Right ventricle myocardium inferior (tissue), 1 donor: ENCODE measurements around the gene DMBT1. TPM values are rescaled to one million over a fixed set of nuclear protein-coding genes. Genes with fewer than 3 reads are reported as not detected.

Source experiments
- ATAC-seq: fragments of 200-7000 bp; cut with Tn5 transposase; one replicate; pipeline ENCODE4 v1.9.1; 2020; ENCODE audit warnings: mild to moderate bottlenecking, moderate library complexity
- DNase-seq: peaks from one replicate; pipeline ENCODE4 v3.0.0; 2021; ENCODE audit errors: missing footprints
- intact Hi-C: fragments of 100-400 bp; cut with DNase I; formaldehyde crosslinking; loops from one replicate; pipeline ENCODE4 v1.11.0; 2022
- total RNA-seq: library from RNA; stranded (reverse); fragmentation: NEBNext Ultra II Directional; extraction: Animal tissue kit (Norgen Biotek cat#: 25700); gene quantifications from one replicate; pipeline ENCODE4 v1.2.1, GENCODE V29; 2021
- donor health status: DM: no; HTN: yes; CAD: no; lungs with severe emphysema.

Gene DMBT1
- total RNA-seq, 1 donor from 2014 or later: not detected

DNA sequence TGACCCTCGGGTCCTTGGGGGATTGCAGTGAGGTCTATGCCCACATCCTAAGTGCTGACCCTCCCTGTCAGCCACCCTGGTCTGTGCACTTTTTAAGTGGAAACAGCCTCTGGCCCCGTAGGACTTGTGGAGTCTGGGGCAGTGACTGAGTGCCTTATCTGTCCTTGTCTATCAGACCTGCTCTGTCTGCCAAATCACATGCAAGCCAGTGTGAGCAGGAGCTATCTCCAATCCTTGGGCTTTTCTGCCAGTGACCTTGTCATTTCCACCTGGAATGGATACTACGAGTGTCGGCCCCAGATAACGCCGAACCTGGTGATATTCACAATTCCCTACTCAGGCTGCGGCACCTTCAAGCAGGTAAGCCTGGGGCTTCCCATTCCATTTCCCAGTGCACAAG lies 76.4 kb downstream of the DMBT1 start:
- ATAC-seq (peak; percentile 47), DNase-seq (no peak)
- intact Hi-C loops: no loop called here

DNA sequence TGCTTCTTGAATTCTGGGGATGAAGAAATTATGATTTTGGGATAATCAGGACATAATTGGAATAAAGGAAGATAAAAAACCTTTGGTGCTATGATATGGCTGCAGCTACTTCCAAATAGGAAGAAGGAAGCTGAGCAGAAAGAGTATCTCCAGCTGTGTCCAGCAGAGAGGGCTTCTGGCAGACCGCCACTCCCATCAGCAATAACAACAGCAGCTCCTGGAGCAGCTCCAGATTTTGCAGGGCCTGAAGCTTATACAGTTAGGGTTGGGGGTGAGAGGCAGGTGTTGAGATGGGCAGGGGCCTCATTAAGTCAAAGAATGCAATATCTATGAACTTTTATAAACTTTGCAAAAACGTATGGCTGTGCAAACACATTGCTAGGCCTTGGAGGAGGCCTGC lies 76.8 kb downstream of the DMBT1 start:
- ATAC-seq: peak; percentile 37
- peak; percentile 82 for DNase-seq
- intact Hi-C loops: no loop called here

DNA sequence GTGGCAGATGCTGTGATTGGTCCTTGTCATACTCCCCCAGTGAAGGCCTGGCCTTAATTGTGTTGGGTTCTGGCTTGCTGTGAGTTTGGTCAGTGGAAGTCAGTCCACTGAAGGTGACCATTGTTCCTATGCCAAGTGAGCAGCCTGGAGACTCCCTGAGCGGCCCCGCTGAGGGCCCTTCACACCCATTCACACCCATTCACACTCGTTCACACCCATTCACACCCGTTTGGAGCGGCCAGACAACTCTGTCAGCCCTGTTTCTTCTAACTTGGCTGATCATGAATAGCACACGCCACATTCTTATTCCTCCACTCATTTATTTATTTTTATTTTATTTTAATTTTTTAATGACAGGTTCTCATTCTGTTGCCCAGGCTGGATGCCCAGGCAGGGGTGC lies 77.6 kb downstream of the DMBT1 start:
- ATAC-seq: no peak
- no peak for DNase-seq
- intact Hi-C loops: no loop called here

DNA sequence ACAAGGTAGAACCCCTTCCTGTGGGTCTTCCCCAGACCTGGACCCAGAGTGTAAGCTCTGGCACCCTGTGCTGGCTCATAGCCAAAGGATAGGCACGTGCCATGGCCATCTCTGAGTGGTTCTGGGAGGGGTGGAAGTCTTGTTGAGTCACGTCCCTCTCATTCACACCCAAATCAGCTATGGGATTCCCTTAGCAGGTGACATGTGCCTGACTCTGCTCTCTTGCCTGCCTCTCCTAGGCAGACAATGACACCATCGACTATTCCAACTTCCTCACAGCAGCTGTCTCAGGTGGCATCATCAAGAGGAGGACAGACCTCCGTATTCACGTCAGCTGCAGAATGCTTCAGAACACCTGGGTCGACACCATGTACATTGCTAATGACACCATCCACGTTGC lies 79.2 kb downstream of the DMBT1 start:
- intact Hi-C loops: no loop called here
- DNase-seq (no peak), ATAC-seq (no peak)

DNA sequence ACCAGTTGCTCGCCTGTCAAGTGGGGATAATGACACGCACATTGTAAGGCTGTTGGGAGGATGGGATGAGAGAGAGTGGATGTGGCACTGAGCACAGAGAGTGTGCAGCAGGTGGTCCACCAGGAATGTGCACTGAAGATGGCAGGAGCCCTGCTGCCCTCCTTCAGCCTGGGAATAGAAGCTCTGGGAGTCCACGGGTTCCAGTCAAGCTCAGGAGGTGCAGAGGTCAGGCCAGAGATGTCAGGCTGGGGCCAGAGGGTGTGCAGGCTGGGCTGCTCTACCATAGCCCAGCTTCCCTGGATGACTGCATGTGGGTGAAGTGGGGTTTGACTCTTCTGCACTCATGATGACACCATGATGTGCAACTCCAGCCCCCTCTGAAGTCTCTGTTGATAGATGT lies 80.4 kb downstream of the DMBT1 start:
- intact Hi-C loops: no loop called here
- DNase-seq: no peak
- ATAC-seq: no peak

DNA sequence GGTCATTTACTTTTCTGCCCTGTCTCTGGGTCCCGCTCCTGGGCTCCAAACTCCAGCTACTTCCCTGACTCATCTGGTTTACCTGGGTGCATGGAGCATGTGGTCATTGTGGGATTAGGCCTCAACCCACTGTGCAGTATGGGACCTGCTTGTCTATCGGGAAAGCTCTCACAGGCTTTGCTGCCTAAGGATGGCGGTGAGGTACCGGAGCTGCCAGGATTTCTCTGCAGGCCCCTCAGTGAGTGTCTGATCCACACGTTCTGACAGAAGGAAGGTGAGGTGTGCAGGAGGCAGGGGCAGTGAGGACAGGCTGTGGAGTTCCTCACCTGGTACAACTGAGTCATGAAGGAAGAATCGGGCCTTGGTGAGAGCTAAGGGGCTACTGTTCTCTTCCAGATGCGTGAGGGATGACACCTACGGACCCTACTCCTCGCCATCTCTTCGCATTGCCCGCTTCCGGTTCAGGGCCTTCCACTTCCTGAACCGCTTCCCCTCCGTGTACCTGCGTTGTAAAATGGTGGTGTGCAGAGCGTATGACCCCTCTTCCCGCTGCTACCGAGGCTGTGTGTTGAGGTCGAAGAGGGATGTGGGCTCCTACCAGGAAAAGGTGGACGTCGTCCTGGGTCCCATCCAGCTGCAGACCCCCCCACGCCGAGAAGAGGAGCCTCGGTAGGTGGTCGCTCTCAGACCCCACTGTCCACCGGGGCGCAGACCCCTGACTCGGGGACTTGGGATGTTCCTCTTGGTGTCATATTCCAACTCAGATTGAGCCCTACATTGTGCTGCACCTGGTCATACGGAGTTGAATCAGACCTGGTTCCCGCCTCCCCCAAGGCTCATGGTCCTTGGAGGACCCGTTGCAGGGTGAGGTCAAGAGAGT lies 82.4 kb downstream of the DMBT1 start:
- DNase-seq (no peak), ATAC-seq (no peak)
- intact Hi-C loops: no loop called here

- intact Hi-C loops: no loop called here
- DNase-seq (no peak), ATAC-seq (no peak)
Observed at GRCh38 chr10:122643931-122644534, 83.5 kb downstream of the DMBT1 start.

DNA sequence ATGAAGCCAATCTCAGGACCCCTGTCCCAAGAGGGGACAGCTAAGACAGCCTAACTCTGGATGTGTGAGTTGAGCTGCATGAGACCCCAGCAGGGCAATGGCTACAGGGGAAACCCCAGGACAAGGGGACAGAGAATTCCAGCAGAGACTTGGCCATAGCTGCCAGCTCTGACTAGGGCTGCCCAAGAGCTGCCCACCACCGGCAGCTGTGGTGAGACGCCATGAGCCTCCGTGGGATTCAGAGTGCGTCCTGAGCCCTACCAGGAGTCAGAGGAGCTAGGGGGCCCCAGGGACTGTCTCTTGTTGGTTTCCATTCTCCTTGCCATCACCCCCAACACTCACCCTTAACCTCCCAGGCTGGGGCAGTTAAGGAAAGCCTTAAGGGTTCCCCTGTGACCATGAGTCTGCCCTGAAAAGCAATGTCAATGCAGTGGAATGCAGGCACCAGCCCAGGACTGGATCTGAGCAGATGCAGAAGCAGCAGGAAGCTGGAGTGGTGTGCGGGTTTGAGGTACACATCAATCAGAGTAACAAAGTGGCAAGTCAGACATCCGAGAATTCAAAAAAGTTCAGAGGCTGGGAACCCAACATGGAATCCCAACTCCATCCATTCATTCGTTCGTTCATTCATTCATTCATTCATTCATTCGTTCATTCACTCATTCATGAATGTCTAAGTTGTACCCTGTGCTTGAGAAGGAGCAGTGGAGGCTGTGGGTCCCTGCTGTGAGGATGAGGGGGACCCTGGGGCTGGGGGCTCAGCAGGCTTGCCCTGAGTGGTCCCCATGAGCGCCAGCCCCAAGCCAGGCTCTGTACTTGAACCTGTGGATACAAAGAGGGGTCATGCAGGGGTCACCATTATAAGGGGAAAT lies 86.2 kb downstream of the DMBT1 start:
- DNase-seq: no peak
- no peak for ATAC-seq
- intact Hi-C loops: loop anchor here (5.0 kb wide), 1 partner anchor 41 kb away; no protein-coding TSS in a partner anchor

GRCh38 chr10:122647383-122647968 lies 86.9 kb downstream of the DMBT1 start:
- DNase-seq: no peak
- intact Hi-C loops: loop anchor here (5.0 kb wide), 1 partner anchor 40 kb away; no protein-coding TSS in a partner anchor
- ATAC-seq: no peak

DNA sequence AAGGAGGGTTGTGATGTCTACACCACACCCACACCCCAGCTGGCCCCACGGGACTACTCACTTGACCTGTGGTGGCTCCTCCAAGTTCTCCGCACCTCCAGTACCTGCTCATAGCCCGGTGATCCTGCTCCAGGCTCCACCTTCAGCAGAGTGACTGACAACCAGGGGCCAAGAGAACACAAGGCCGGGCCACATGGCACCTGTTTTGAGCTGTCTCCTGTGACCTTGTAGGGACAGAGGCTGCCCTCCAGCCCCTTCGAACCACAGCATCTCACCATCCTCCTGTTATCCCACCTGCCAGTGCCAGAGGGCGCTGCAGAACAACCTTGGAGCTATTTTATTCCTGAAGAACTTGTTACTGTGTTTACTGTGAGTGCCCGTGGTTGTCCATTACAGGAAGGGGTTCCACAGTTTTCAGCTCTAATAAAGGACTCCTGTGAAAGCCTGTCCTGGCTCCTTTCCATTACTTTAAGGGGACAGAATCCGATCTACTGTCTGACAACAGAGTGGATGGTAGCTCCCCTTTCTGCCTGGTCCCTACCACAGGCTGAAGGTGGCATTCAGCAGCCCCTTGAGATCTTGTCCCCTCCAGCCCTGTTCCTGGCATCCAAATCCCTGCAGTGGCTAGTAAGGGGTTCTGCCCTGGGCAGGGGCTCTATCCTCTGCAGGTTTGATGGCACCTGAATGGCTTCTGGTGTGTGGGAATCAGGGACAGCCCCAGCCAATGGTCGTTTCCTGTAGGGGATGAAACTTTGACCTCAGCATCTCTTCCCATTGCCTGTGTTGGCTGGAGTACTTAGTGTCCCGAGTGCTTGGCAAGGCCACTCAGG lies 88.3 kb downstream of the DMBT1 start:
- intact Hi-C loops: loop anchor here (1.0 to 5.0 kb wide), 2 partner anchors 38 to 55 kb away; no protein-coding TSS in a partner anchor
- ATAC-seq (peak; percentile 71), DNase-seq (no peak)

DNA sequence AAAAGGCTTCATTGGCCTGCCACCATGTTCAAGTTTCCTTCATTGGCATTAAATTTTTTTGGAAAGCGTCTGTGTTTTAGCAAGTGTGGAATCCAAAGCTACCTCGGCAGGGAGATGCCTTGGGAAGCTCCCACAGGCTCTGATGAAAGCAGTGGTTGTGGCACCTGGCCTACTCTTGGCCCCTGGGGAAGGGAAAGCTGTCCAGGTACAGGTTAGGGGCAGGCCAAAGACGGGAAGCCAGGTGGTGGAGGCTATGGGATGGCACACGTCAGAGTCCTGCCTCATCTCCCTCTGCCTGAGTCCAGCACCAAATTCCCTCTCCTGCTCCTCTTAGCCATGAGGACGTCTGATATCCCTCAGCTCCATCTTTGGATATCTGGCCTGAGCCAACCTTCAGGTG lies 89.3 kb downstream of the DMBT1 start:
- ATAC-seq: no peak
- DNase-seq: no peak
- intact Hi-C loops: loop anchor here (5.0 kb wide), 1 partner anchor 37 kb away; no protein-coding TSS in a partner anchor

- DNase-seq (no peak), ATAC-seq (no peak)
- intact Hi-C loops: no loop called here
Observed at GRCh38 chr10:122650331-122650730, 89.8 kb downstream of the DMBT1 start.

- no peak for ATAC-seq
- intact Hi-C loops: no loop called here
Observed at GRCh38 chr10:122655524-122656307, 95.2 kb downstream of the DMBT1 start.

GRCh38 chr10:122656308-122656705 lies 95.8 kb downstream of the DMBT1 start:
- intact Hi-C loops: no loop called here
- ATAC-seq (no peak), DNase-seq (no peak)

More at GRCh38 chr10:122655524-122656307, 95.2 kb downstream of the DMBT1 start:
- DNase-seq: no peak

- ATAC-seq (no peak), DNase-seq (no peak)
- intact Hi-C loops: no loop called here
Observed at GRCh38 chr10:122656741-122657140, 96.2 kb downstream of the DMBT1 start.

DNA sequence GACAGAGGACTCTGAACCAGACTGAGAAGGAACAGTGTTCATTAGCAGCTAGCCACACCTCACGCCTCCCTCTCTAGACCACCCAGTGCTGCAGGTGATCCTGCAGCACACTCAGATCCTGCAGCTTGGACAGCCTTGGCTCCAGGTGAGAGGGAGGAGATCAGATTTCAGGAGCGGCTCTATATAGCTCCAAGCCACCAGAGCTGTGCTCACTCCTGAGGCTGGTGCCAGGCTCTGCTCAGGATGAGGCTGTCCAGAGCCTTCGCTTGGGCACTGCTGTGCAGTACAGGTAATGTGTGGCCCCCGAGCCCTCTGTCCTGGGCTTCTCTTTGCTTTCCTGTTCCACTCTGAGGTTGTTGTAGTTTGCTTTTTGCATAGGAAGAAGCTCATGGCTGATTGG lies 96.7 kb downstream of the DMBT1 start:
- DNase-seq: no peak
- intact Hi-C loops: no loop called here
- no peak for ATAC-seq

DNA sequence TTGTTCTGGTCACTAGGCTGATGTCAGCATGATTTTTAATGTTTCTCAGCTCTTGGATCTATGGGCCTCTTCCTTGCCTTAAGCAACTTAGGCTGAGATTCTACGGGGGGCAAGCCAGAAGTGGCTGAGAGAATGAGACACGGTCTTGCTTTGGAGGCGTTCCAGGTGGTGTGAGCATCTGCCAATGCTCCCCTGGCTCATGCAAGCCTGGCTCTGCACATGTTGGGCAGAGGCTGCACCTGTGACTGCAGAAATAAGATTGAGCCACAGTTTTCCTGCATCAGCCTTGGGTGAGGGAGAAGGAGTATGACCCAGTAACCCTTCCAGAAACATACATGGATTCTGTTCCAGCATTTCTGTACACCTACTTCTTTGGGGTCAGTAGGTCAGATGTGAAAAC lies 97.2 kb downstream of the DMBT1 start:
- intact Hi-C loops: no loop called here
- ATAC-seq: no peak
- DNase-seq: no peak
